ENCODE data around the gene SLIT3. TPM values are rescaled to one million over a fixed set of nuclear protein-coding genes. Genes with fewer than 3 reads are reported as not detected.

Gene SLIT3
- total RNA-seq, 1 experiment from 2014 or later: 0.92 TPM

- no peaks in the 10 kb centered on the region for H3K27me3 ChIP-seq (ENCODE audit: insufficient read depth, low read length)
- H3K27ac ChIP-seq (ENCODE audit: insufficient read length, low read depth, low read length): no peak overlapping the region
- DNase-seq: no peak
- H3K4ac ChIP-seq (ENCODE audit: low read depth, low read length): no peak overlapping the region
- no peak overlapping the region for H2BK20ac ChIP-seq (ENCODE audit: low read depth, low read length, poor library complexity, severe bottlenecking)
- H2BK5ac ChIP-seq (ENCODE audit: insufficient read length, low read length): no peak overlapping the region
- peaks cover 58 to 81% of the 10 kb centered on the region in 2 experiments for H3K4me1 Mint-ChIP-seq
- no peak overlapping the region for H2BK15ac ChIP-seq (ENCODE audit: low read depth, low read length)
- no peak overlapping the region for H3K14ac ChIP-seq (ENCODE audit: insufficient read depth, low read length)
- H3K23me2 ChIP-seq (ENCODE audit: insufficient read length, low read depth, low read length, poor library complexity, severe bottlenecking): no peaks in the 10 kb centered on the region
- no peak overlapping the region for H4K8ac ChIP-seq (replicated peaks; ENCODE audit: insufficient read length, low read depth, low read length)
- H4K5ac ChIP-seq (ENCODE audit: insufficient read length, low read depth, low read length): no peak overlapping the region
- peaks cover 11% of the 10 kb centered on the region; the same call in 1 of the 2 replicates for H3K4me1 ChIP-seq (ENCODE audit: insufficient read depth, low read length)
- no peaks in the 10 kb centered on the region; a peak in 1 of 5 replicates for H3K9me3 Mint-ChIP-seq
- H3K27ac Mint-ChIP-seq: no peak overlapping the region
- H3K79me2 ChIP-seq (ENCODE audit: insufficient read depth, low read length): no peaks in the 10 kb centered on the region
- no peaks in the 10 kb centered on the region for H3K79me1 ChIP-seq (ENCODE audit: insufficient read depth, low read depth, low read length, poor library complexity, severe bottlenecking)
- peaks cover 24% of the 10 kb centered on the region for H3K27me3 Mint-ChIP-seq (ENCODE audit: low read depth)
- H3K18ac ChIP-seq (ENCODE audit: insufficient read length, low read depth, low read length): no peak overlapping the region
- no peak overlapping the region for H3K56ac ChIP-seq (ENCODE audit: insufficient read length, low read depth, low read length)
- no peak overlapping the region for H2AK5ac ChIP-seq (ENCODE audit: insufficient read length, low read length)
- H3T11ph ChIP-seq (ENCODE audit: low read length): no peak overlapping the region
- H2BK12ac ChIP-seq (ENCODE audit: insufficient read length, low read depth, low read length): no peak overlapping the region
- no peak overlapping the region for H2AFZ ChIP-seq (ENCODE audit: low read length)
- no peaks in the 10 kb centered on the region for H3K36me3 Mint-ChIP-seq (ENCODE audit: insufficient read depth in 1 of 3, low read depth in 3 of 3)
- no CpG with 5 or more reads among the region's 2 CpGs for WGBS (ENCODE audit: extremely low coverage, insufficient read length, low lambda C conversion rate)
- no peak overlapping the region for H3K23ac ChIP-seq (ENCODE audit: insufficient read length, low read depth, low read length)
- no peak overlapping the region for H2BK120ac ChIP-seq (ENCODE audit: low read depth, low read length, poor library complexity, severe bottlenecking)
- no peak overlapping the region for H3K9ac ChIP-seq (ENCODE audit: extremely low read depth, insufficient read length, low read length)
- no peak overlapping the region for H3K4me3 Mint-ChIP-seq
- no peak overlapping the region for H3K4me2 ChIP-seq (ENCODE audit: insufficient read depth, insufficient read length, low read length)
- no peak overlapping the region for H4K91ac ChIP-seq (ENCODE audit: insufficient read length, low read depth, low read length)
- no peak for TF ChIP-seq CTCF (conservative IDR thresholded peaks at IDR 0.05)
- H3K9me3 ChIP-seq (ENCODE audit: control insufficient read depth, low read depth, low read length): no peaks in the 10 kb centered on the region
- no peaks in the 10 kb centered on the region for H4K20me1 ChIP-seq (ENCODE audit: control insufficient read depth, insufficient read depth, insufficient read length)
These were observed 312.2 kb downstream of the SLIT3 start for GRCh38 chr5:168988699-168989098.
